Measurements from ENCODE around the gene GALNT16. TPM values are rescaled to one million over a fixed set of nuclear protein-coding genes. Genes with fewer than 3 reads are reported as not detected.

The GALNT16 gene
- total and polyA plus RNA-seq, 2 donors (not counting 1 experiment from before 2014, with no cell fraction given), result 9.6 to 27.7 TPM

GRCh38 chr14:69319911-69320310 is 60.0 kb downstream of the GALNT16 start:
- peaks cover 18% of the 10 kb centered on the region for H3K4me1 ChIP-seq (ENCODE audit: control insufficient read depth, extremely low read depth, insufficient read depth, low read length)
- TF ChIP-seq, protein P1, sequence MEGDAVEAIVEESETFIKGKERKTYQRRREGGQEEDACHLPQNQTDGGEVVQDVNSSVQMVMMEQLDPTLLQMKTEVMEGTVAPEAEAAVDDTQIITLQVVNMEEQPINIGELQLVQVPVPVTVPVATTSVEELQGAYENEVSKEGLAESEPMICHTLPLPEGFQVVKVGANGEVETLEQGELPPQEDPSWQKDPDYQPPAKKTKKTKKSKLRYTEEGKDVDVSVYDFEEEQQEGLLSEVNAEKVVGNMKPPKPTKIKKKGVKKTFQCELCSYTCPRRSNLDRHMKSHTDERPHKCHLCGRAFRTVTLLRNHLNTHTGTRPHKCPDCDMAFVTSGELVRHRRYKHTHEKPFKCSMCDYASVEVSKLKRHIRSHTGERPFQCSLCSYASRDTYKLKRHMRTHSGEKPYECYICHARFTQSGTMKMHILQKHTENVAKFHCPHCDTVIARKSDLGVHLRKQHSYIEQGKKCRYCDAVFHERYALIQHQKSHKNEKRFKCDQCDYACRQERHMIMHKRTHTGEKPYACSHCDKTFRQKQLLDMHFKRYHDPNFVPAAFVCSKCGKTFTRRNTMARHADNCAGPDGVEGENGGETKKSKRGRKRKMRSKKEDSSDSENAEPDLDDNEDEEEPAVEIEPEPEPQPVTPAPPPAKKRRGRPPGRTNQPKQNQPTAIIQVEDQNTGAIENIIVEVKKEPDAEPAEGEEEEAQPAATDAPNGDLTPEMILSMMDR (conservative IDR thresholded peaks at IDR 0.05 in 1 of 2, IDR thresholded peaks at IDR 0.05 in 1 of 2; ENCODE audit: low read depth in 1 of 2, low read length in 2 of 2), result no peak
- no peak for TF ChIP-seq EZH2 (IDR thresholded peaks at IDR 0.05; ENCODE audit: low read length, missing control alignments)

DNA sequence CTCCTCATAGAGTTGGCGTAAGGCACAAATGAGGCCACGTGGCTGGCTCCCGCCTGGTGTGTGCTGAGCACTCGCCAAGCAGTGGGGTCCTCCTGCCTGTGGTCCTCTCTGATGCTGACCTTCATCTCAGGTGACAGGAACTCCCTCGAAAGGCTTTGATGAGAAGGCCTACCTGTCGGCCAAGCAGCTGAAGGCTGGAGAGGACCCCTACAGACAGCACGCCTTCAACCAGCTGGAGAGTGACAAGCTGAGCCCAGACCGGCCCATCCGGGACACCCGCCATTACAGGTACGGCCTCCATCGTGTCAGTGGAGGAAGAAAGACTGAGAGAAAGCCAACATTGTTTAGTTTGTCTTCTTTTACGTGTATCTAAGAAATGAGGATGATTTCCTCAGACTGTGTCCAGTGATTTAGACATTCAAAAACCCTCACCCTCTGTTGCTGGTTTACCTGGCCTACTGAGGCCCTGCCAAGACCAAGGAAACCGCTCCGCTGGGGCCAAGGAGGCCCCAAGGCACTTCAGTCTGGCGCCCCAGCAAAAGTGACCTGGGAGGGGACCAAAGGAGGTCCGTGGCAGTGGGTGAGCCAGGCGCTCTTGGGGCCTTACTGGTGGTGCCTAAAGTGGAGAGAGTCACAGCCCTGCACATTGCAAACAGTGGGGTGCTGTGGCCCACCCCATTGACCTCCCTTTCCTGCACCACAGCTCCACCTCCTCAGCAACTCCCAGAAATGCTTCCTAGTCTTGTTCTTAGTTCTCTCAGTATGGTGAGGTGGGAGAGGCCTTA is 60.8 kb downstream of the GALNT16 start:
- no peak for DNase-seq (ENCODE audit: low read depth in 2 of 2)
- Histone ChIP-seq H3K79me2 (ENCODE audit: control insufficient read depth, insufficient read depth, low read length) (no peaks in the 10 kb centered on the region), H3K4me1 (ENCODE audit: control insufficient read depth, extremely low read depth, insufficient read depth, low read length) (peaks cover 16% of the 10 kb centered on the region), H3K9ac (ENCODE audit: insufficient read depth, low read length) (no peak overlapping the region), H2AFZ (ENCODE audit: low read length) (no peak overlapping the region), H3K27me3 (ENCODE audit: control insufficient read depth, insufficient read depth, low read length) (no peaks in the 10 kb centered on the region), H3K9me3 (ENCODE audit: control insufficient read depth, insufficient read depth, low read depth, low read length) (no peaks in the 10 kb centered on the region), H3K4me2 (ENCODE audit: extremely low read depth, insufficient read depth, low read length) (no peak overlapping the region), H3K36me3 (ENCODE audit: control insufficient read depth, insufficient read depth, low read length) (no peaks in the 10 kb centered on the region), H4K20me1 (ENCODE audit: control insufficient read depth, extremely low read depth, insufficient read depth, low read length) (no peaks in the 10 kb centered on the region), H3K4me3 (replicated peaks in 1 of 4; ENCODE audit: control extremely low read depth in 1 of 4, insufficient read depth in 1 of 4, low read depth in 3 of 4, low read length in 4 of 4) (no peak overlapping the region), H3K27ac (ENCODE audit: insufficient read depth, low read length) (no peak overlapping the region)
- TF ChIP-seq, protein P1 (conservative IDR thresholded peaks at IDR 0.05 in 1 of 2, IDR thresholded peaks at IDR 0.05 in 1 of 2; ENCODE audit: low read depth in 1 of 2, low read length in 2 of 2), result no peak
- no peak for TF ChIP-seq EZH2 (IDR thresholded peaks at IDR 0.05; ENCODE audit: low read length, missing control alignments)

More at GRCh38 chr14:69319911-69320310, 60.0 kb downstream of the GALNT16 start:
- no peaks in the 10 kb centered on the region for H3K9me3 ChIP-seq (ENCODE audit: control insufficient read depth, insufficient read depth, low read depth, low read length)
- no peak overlapping the region for H3K27ac ChIP-seq (ENCODE audit: insufficient read depth, low read length)
- H3K9ac ChIP-seq (ENCODE audit: insufficient read depth, low read length), result no peak overlapping the region
- H3K4me3 ChIP-seq (replicated peaks in 1 of 4; ENCODE audit: control extremely low read depth in 1 of 4, insufficient read depth in 1 of 4, low read depth in 3 of 4, low read length in 4 of 4), result no peak overlapping the region
- no peak overlapping the region for H2AFZ ChIP-seq (ENCODE audit: low read length)
- no peaks in the 10 kb centered on the region for H3K36me3 ChIP-seq (ENCODE audit: control insufficient read depth, insufficient read depth, low read length)
- no peaks in the 10 kb centered on the region for H4K20me1 ChIP-seq (ENCODE audit: control insufficient read depth, extremely low read depth, insufficient read depth, low read length)
- DNase-seq (ENCODE audit: low read depth in 2 of 2), result no peak
- no peak overlapping the region for H3K4me2 ChIP-seq (ENCODE audit: extremely low read depth, insufficient read depth, low read length)
- no peaks in the 10 kb centered on the region for H3K79me2 ChIP-seq (ENCODE audit: control insufficient read depth, insufficient read depth, low read length)
- no peaks in the 10 kb centered on the region for H3K27me3 ChIP-seq (ENCODE audit: control insufficient read depth, insufficient read depth, low read length)

- Histone ChIP-seq H3K4me1 (ENCODE audit: control insufficient read depth, extremely low read depth, insufficient read depth, low read length) (peaks cover 11% of the 10 kb centered on the region), H3K27me3 (ENCODE audit: control insufficient read depth, insufficient read depth, low read length) (no peaks in the 10 kb centered on the region)
- no peak for DNase-seq (ENCODE audit: low read depth in 2 of 2)
These were observed 61.8 kb downstream of the GALNT16 start for GRCh38 chr14:69321601-69322330.

More at GRCh38 chr14:69321601-69322330, 61.8 kb downstream of the GALNT16 start:
- Histone ChIP-seq H3K9ac (ENCODE audit: insufficient read depth, low read length) (no peak overlapping the region), H3K36me3 (ENCODE audit: control insufficient read depth, insufficient read depth, low read length) (no peaks in the 10 kb centered on the region), H3K9me3 (ENCODE audit: control insufficient read depth, insufficient read depth, low read depth, low read length) (no peaks in the 10 kb centered on the region), H3K27ac (ENCODE audit: insufficient read depth, low read length) (no peak overlapping the region), H3K4me2 (ENCODE audit: extremely low read depth, insufficient read depth, low read length) (no peak overlapping the region), H2AFZ (ENCODE audit: low read length) (no peak overlapping the region), H3K79me2 (ENCODE audit: control insufficient read depth, insufficient read depth, low read length) (no peaks in the 10 kb centered on the region), H4K20me1 (ENCODE audit: control insufficient read depth, extremely low read depth, insufficient read depth, low read length) (no peaks in the 10 kb centered on the region), H3K4me3 (replicated peaks in 1 of 4; ENCODE audit: control extremely low read depth in 1 of 4, insufficient read depth in 1 of 4, low read depth in 3 of 4, low read length in 4 of 4) (no peak overlapping the region)
- TF ChIP-seq, protein P1 (conservative IDR thresholded peaks at IDR 0.05 in 1 of 2, IDR thresholded peaks at IDR 0.05 in 1 of 2; ENCODE audit: low read depth in 1 of 2, low read length in 2 of 2), result no peak
- TF ChIP-seq EZH2 (IDR thresholded peaks at IDR 0.05; ENCODE audit: low read length, missing control alignments), result no peak
